ENCODE results near the gene UBE4A.

GRCh38 chr11:118410055-118410745 is 50.8 kb downstream of the UBE4A start:
- TF ChIP-seq CTCF (IDR thresholded peaks at IDR 0.05; ENCODE audit: low read length): no peak
- no peak for TF ChIP-seq EZH2 (IDR thresholded peaks at IDR 0.05; ENCODE audit: borderline replicate concordance, low read length)

All from OCI-LY1 (cell line).